ENCODE data around the gene BRPF3.

Gene BRPF3

GRCh38 chr6:36196113-36196879 lies at the start of gene BRPF3:
TSS of gene BRPF3 (plus strand) at chr6:36196744. CDS start at chr6:36200323, 3,579 bp downstream.
- DNase-seq (ENCODE audit: insufficient read length, low spot score) (peak; percentile 53), FAIRE-seq (no peak)
- TF ChIP-seq, protein P1, sequence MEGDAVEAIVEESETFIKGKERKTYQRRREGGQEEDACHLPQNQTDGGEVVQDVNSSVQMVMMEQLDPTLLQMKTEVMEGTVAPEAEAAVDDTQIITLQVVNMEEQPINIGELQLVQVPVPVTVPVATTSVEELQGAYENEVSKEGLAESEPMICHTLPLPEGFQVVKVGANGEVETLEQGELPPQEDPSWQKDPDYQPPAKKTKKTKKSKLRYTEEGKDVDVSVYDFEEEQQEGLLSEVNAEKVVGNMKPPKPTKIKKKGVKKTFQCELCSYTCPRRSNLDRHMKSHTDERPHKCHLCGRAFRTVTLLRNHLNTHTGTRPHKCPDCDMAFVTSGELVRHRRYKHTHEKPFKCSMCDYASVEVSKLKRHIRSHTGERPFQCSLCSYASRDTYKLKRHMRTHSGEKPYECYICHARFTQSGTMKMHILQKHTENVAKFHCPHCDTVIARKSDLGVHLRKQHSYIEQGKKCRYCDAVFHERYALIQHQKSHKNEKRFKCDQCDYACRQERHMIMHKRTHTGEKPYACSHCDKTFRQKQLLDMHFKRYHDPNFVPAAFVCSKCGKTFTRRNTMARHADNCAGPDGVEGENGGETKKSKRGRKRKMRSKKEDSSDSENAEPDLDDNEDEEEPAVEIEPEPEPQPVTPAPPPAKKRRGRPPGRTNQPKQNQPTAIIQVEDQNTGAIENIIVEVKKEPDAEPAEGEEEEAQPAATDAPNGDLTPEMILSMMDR (IDR thresholded peaks at IDR 0.05; ENCODE audit: insufficient read depth, missing control alignments) = peak; percentile 36

DNA sequence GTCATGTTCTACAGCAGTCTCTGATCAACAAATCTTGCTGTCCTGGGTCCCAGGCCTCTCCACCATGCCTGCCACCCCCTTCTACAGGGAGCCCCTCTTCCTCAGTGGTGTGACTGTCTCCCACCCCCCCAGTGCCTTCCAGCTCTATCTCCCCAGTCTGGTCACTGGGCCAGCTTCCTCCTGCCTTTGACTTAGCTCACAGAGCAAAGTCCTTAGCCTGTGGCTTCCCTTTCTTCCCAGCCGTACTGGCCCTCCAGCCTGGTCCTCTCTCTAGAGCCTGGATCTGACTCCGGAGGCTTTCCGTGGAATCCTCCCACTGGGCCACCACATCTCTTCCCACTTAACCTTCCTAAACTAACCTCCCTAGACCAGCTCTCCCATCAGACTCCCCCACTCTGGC lies 49.2 kb upstream of the BRPF3 start:
- DNase-seq (ENCODE audit: insufficient read length, low spot score) (no peak), FAIRE-seq (no peak)
- TF ChIP-seq, protein P1 (IDR thresholded peaks at IDR 0.05; ENCODE audit: insufficient read depth, missing control alignments) = no peak

DNA sequence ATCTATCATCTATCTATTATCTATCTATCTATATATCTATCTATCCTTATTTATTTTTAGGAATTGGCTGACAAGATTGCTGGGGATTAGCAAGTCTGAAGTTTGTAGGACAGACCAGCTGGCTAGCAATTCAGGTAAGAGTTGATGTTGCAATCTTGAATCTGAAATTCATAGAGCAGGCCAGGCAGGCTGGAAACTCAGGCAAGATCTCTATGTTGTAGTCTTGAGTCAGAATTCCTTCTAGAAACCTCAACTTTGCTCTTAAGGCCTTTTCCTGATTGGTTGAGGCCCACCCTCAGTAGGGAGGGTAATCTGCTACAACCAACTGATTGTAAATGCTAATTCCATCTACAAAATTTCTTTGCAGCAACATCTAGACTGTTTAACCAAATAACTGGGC lies 47.1 kb upstream of the BRPF3 start:
- FAIRE-seq (no peak), DNase-seq (ENCODE audit: insufficient read length, low spot score) (no peak)
- TF ChIP-seq, protein P1 (IDR thresholded peaks at IDR 0.05; ENCODE audit: insufficient read depth, missing control alignments) = no peak

DNA sequence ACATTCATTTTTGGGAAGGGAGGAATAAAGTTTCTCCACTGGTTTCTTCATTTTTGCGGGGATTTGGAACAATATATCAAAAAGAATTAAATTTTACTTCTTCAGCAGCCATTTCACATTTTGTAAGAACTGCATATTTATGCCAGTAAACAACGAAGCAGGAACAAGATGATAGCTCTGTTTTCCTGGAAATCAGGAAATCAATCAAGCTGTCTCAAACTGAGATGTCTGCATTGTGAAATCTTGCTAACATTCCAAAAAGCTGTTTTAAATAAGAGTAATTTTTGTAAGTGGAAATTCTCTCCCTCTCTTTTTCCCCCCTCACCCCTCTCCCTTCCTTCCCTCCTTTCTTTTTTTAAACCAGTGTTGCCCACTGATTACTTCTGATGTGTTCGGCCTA lies 46.3 kb upstream of the BRPF3 start:
- DNase-seq (ENCODE audit: insufficient read length, low spot score) (no peak), FAIRE-seq (no peak)
- TF ChIP-seq, protein P1 (IDR thresholded peaks at IDR 0.05; ENCODE audit: insufficient read depth, missing control alignments) = no peak

DNA sequence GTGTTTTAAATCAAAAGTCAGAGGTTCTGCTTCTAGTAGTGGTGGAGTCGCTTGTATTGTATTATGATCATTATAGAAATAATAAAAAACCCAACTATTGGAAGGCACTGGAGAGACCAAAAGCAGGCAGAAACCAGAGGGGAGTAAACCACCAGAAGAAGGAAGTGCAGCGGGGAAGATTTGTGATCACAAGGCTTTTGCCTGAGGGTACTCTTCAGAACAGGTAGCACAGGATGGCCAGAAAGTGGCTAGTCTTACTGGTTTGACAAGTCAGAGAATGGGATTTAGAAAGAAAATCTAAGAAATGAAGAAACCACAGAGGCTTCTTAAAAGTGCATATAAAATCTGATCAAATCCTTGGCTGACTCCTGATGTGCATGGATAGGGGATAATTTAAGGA lies 42.3 kb upstream of the BRPF3 start:
- no peak for FAIRE-seq
- no peak for DNase-seq (ENCODE audit: insufficient read length, low spot score)

GRCh38 chr6:36155662-36156061 lies 40.9 kb upstream of the BRPF3 start:
- FAIRE-seq = no peak
- no peak for DNase-seq (ENCODE audit: insufficient read length, low spot score)
- TF ChIP-seq, protein P1 (IDR thresholded peaks at IDR 0.05; ENCODE audit: insufficient read depth, missing control alignments) = no peak

More for the DNA sequence above, 42.3 kb upstream of the BRPF3 start:
- TF ChIP-seq, protein P1 (IDR thresholded peaks at IDR 0.05; ENCODE audit: insufficient read depth, missing control alignments) = no peak

DNA sequence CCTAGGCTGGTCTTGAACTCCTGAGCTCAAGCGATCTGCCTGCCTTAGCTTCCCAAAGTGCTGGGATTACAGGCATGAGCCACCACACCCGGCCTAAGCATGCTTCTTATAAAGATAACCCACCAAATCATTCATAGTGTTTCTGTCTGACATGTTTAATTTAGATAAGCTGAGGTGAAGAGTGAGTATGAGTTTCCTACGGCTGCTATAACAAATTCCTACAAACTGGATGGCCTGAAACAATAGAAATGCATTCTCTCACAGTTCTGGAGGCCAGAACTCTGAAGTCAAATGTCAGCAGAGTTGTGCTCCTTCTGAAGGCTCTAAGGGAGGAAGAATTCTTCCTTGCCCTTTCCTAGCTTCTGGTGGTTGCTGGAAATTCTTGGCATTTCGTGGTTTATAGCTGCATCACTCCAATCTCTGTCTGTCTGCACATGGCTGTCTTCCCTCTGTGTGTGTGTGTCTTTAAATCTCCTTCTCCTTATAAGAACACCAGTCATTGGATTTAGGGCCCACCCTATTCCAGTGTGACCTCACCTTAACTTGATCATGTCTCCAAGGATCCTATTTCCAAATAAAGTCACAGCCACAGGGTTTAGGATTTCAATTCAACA lies 36.3 kb upstream of the BRPF3 start:
- TF ChIP-seq, protein P1 (IDR thresholded peaks at IDR 0.05; ENCODE audit: insufficient read depth, missing control alignments) = no peak
- no peak for DNase-seq (ENCODE audit: insufficient read length, low spot score)
- no peak for FAIRE-seq

Data from D721Med (cell line).